Activated naive CD4-positive, alpha-beta T cell treated with anti-CD3 and anti-CD28 coated beads, Interleukin-2, amount 50 U/mL, for 16 hours (primary cell): Measurements from ENCODE around the gene HNRNPM.
"Not testable (repeated sequence)": the region's sequence is repeated elsewhere in the genome, so short reads cannot be mapped to it uniquely, and the experiment has no call there.

Source experiments
- DNase-seq: peaks from one replicate; pipeline ENCODE4 v3.0.0-alpha.2; 2020

The HNRNPM gene

GRCh38 chr19:8429044-8429443, 15.7 kb upstream of the HNRNPM start:
- no peak for DNase-seq

GRCh38 chr19:8429826-8430225, 14.9 kb upstream of the HNRNPM start:
- no peak for DNase-seq

DNA sequence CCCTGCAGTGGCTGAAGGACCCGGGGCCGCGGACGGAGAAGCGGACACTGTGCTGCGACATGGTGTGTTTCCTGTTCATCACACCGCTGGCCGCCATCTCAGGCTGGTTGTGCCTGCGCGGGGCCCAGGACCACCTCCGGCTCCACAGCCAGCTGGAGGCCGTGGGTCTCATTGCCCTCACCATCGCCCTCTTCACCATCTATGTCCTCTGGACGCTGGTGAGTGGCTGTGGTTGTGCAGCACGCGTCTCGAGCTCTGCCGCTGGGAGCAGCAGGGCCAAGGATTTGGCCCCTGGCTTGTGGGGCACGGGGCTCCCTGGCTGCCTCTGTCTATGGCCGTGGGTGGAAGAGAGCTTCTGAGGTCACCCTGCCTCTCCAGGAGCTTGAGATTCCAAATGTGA, 14.1 kb upstream of the HNRNPM start:
- no peak for DNase-seq

DNA sequence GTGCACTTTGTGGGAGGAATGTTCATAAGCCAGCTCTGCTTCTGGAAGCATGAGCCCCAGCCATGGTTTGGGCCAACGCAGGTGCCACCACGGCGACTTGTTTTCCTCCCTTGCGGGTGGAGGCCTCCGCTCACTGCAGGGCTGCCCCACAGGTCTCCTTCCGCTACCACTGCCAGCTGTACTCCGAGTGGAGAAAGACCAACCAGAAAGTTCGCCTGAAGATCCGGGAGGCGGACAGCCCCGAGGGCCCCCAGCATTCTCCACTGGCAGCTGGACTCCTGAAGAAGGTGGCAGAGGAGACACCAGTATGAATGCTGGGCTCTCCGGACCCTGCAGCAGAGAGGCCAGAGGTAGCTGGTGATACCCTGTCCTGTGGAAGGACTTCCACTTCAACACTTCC, 6.5 kb upstream of the HNRNPM start:
- DNase-seq: no peak

- DNase-seq: no peak
These were observed 2.8 kb upstream of the HNRNPM start for GRCh38 chr19:8441725-8442544.

DNA sequence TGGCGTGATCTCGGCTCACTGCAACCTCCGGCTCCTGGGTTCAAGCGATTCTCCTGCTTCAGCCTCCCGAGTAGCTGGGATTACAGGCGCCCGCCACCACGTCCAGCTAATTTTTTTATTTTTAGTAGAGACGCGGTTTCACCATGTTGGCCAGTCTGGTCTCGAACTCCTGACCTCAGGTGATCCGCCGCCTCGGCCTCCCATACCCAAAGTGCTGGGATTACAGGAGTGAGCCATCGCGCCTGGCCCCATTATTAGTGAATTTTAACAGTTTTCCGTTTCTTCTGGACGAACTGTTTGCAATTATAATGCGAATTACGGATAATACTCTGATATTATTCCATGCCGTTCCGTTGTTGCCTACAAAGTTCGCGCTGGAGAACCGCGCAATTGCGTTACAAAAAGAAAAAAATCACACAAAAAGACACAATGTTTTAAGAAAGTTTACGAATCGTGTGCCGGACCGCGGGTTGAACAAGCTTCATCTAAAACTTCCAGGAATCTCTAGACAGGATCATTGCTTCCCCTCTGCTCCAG, 567 bp upstream of the HNRNPM start:
- not testable (repeated sequence) for DNase-seq

GRCh38 chr19:8445488-8446001, 770 bp downstream of the HNRNPM start:
- DNase-seq: peak; percentile 46

- no peak for DNase-seq
These were observed 1.4 kb downstream of the HNRNPM start for GRCh38 chr19:8446061-8446709.

DNA sequence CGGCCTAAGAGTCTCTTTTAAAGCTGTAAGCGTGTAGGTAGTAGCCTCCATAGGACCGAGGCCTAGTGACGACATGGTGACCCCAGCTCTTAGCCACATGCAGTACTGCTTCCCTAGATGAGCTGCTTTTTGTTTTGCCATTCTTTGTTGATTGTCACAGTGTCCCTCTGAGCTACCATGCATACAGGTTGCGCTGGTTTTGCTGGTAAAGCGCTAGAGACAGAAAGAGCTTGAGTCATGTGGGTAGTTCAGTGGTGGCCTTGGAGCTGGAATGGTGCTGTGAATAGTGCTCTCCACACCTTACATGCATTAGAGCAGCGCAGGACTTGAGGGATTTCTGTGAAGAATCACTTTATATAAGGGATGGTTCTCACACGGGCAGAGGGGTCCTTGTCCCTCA, 5.1 kb downstream of the HNRNPM start:
- no peak for DNase-seq

DNA sequence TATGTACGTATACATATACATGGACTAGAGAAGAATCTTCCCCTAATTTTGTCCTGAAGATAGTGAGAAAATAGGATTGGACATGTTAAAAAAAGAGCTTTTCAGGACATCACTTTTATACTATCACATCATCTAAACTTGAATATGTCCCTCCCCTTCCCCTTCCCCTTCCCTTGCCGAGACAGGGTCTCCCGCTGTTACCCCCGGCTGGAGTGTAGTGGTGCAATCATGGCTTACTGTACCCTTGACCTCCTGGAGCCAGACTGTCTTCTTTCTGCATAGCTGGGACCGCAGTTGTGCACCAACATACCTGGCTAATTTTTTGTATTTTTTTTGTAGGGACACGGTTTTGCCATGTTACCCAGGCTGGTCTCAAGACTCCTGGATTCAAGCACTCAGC, 6.6 kb downstream of the HNRNPM start:
- no peak for DNase-seq

DNA sequence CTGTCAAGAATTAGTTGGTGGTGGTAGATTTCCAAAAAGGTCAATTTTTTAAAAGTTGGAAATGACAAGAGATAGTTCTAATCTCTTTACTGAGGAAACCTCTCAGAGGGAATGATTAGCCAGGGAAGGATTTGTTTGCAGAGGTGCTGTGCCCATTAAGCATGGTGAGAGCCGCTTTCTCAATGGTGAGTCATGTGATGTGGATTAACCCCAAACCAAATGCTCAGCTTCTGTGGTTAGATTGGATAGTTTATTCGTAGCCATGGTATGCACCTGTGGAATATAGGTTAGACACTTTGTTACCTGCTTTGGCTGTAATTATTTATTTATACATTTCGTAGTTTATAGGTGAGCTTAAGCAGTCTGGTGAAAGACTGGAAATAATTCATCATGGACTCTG, 7.1 kb downstream of the HNRNPM start:
- DNase-seq: no peak

DNA sequence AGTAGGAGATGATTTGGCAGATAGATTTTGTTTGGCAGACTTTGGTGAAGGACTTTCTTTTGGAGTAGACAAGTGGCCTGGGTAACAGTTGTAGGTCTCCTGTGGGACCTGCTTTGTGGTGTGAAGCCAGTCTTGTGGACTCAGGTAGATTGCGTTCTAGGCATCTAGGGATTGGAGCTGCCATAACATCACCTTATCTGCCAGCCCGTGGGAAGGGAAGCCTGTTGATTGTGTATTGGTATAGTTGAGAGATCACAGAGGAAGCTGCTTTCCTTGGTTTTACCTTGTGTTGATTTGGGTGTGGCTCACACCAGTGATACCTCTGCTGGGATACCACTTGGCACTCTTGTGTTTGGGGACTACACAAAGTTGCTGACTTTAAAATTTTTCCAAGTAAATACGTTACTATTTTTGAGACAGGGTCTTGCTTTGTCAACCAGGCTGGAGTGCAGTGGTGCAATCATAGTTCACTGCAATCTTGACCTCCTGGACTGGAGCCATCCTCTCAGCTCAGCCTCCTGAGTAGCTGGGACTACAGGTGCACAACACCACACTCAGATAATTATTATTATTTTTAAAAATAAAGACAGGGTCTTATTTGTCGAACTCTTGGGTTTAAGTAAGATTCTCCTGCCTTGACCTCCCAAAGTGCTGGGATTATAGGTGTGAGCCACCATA, 7.8 kb downstream of the HNRNPM start:
- DNase-seq: no peak

DNA sequence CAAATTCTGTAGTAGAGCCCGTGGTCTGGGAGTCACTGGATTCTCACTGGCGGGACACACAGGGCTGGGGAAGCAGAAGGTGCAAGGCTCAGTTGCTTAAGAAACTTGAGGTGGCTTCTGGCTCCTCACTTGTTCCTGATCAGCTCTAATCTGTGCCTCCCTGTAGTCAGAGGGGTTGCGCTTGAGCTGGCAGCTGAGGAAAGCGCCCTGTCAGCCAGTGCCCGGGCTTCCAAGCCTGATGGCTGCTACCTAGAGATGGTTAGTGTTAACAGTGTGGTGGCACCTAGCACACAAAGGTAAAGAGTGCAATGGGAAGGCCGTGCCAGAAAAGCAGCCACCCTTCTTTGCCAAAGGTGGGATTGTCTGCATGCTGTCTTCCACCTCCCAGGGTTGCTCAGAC, 8.8 kb downstream of the HNRNPM start:
- no peak for DNase-seq

DNA sequence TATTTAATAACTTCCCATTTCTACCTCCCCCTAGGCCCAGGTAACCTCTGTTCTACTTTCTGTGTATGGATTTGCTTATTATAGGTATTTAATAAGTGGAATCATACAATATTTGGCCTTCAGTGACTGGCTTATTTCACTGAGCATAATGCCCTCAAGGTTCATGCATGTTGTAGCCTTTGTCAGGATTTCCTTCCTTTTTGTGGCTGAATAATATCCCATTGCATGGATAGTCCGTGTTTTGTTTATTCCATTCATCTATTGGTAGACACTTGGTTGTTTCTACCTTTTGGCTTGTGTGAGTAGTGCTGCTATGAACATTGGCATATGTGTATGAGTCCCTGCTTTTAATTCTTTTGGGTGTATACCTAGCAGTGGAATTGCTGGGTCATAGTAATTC, 9.4 kb downstream of the HNRNPM start:
- no peak for DNase-seq

GRCh38 chr19:8455018-8455417, 10.2 kb downstream of the HNRNPM start:
- no peak for DNase-seq

DNA sequence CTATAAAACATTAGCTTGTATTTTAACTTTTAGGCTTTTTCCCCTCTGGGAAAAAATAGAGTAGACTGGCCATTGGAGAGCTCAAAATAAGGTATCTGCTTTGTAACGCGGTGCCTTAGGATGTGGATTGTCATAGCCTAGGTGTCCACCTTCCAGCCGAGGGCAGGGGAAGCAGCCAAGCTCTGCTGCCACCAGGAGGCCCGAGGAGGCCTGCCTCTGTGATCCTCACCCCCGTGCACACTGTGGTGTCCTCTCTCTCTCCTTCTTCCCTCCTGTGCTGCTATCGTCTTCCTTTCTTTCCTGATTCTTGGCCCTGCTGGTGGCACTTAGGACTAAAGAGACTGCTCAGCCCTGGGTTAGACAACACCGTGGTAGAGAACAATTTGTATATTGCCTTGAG, 11.3 kb downstream of the HNRNPM start:
- DNase-seq: no peak

DNA sequence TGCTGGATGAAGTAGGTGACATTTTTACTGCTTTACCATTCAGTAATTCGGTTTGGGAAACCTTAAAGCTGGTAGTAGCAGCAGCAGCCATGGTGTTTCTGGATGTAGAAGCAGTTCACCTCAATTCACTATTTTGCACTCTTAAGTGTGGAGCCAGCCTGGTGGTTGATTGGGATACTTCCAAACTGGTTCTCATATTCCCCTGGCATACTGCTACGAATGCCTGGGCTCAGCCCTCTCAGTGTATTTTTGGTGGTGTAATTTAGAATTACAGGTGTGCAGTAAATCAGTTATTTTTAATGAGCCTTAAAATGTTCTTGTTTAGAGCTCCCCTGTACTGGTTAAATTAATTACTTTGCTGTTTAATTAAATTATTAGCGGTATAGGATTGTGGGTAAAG, 12.4 kb downstream of the HNRNPM start:
- no peak for DNase-seq

- no peak for DNase-seq
These were observed 13.1 kb downstream of the HNRNPM start for GRCh38 chr19:8457827-8458226.

DNA sequence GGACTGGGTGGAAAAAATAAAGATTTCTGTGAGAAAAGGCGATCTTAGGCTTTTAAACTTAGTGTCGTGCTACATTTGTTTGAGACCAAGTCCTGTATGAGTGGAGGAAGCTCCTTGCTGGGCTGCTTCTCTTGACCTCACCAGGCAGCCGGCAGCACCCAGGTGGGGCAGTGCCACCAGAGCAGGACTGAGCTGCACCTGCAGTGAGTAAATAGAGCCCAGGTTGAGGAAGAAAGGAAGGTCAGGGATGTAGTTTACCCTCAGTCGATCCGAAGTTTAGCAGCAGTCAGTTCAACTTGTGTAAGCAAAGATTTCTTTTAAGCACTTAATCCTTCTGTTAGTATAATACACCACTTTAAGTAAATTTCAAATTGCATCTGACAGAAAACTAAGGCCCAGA, 13.6 kb downstream of the HNRNPM start:
- DNase-seq: no peak

DNA sequence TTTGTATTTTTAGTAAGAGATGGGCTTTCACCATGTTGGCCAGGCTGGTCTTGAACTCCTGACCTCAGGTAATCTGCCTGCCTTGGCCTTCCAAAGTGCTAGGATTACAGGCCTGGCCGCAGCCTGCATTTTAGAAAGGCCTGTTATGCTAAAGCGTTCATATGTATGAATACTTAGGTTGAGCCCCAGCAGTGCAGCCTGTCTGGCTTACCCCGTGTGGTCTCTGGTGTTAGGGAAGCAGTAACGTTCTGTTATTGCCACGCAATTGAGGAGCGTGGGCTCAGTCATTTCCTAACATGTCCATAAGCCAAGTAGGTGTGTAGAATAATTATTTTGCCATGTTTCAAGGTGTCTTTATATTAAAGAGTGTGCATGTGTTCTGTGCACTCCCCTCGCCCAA, 14.3 kb downstream of the HNRNPM start:
- no peak for DNase-seq

GRCh38 chr19:8459520-8460270, 14.9 kb downstream of the HNRNPM start:
- no peak for DNase-seq

DNA sequence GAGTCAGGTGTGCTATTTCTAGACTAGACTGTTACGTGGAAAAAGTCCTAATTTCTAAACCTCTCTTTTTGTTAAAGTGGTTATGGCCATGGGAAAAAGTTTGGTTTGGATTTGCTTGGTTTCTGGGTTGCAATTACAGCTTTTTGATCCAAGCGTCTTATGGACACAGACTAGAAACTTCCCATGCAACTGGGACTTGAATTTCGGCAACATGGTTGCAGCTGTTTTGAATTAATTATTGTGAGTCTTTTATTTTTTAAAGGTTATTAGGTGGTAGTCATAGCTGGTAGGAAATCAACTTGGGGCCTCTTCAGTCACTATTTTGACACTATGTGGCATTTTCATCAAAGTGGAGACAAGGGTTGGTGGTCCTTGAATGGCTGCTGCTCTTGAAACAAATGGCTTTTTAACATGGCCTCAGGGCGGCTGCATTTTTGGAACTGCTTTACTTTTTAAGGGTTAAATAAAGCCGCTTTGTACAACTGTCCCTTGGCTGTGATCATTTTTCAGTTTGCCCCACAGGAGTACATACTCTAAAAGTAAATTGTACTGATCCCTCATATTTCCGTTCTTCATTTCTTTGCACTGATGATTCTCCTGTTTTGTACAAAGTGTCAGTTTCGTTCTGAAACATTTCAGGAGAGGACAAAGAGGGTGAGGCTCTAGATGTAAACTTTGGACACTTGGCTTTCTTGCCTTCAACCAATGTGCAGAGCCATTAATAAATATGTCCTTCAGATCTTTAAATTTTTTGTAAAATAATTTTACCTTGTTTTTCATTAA, 15.9 kb downstream of the HNRNPM start:
- DNase-seq: no peak
